ENCODE data around the gene PPP1R8.

DNA sequence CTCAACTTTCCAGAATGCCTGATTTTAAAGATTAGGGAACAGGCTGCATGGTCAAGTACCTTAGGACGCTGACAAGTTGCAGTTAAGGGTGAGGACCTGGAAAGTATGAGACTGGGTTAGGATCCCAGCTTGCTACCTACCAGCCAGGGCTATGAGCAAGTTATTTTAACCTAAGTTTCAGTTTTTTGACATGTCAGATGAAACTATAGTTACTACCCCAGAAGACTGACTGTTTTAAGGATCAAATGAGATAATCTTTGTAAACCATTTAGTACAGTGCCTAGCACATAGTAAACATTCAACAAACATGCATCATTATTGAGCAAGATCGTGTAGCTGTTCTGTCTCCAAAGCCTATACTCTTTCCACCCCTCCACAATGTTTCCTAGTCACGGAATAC is 56.2 kb downstream of the PPP1R8 start:
- TF ChIP-seq E4F1 (CRISPR knock-in tag; IDR thresholded peaks at IDR 0.05; ENCODE audit: borderline replicate concordance) (no peak), POU5F1 (IDR thresholded peaks at IDR 0.05; ENCODE audit: borderline replicate concordance, low read depth, low read length, partially characterized antibody) (no peak), MYC (IDR thresholded peaks at IDR 0.05; ENCODE audit: low read depth, low read length) (no peak), MYC (CRISPR knock-in tag; IDR thresholded peaks at IDR 0.05; ENCODE audit: borderline replicate concordance, low read depth) (no peak)

Measured in K562 (cell line).